Small intestine (tissue), 7 donors: ENCODE data around the gene PPP3CA. TPM values are rescaled to one million over a fixed set of nuclear protein-coding genes. Genes with fewer than 3 reads are reported as not detected.
A peak's percentile ranks its signal among the peaks of the same experiment; 100 is the strongest.

Source experiments
- DNase-seq, 2 donors: peaks; one replicate each; pipeline versions ENCODE4 v3.0.0 to v3.0.0-alpha.2; 2013
- FAIRE-seq: peaks from 2 replicates; lab custom pipeline; 2012; peaks lifted over from hg19 to GRCh38; lab: Jason Lieb, UNC
- H3K27ac ChIP-seq, 3 donors: one replicate each; pipeline ENCODE4 v1.5.1; 2013; ENCODE audit warnings: low read length in 2 of 3, mild to moderate bottlenecking in 2 of 3, control low read depth in 1 of 3, inconsistent platforms in 1 of 3, low read depth in 1 of 3, moderate library complexity in 1 of 3
- H3K27me3 ChIP-seq, 3 donors: one replicate each; pipeline ENCODE4 v1.6.1; 2013; ENCODE audit warnings: low read length in 3 of 3, inconsistent platforms in 1 of 3; ENCODE audit not compliant: control insufficient read depth in 3 of 3, insufficient read depth in 3 of 3
- H3K36me3 ChIP-seq, 3 donors: one replicate each; pipeline ENCODE4 v1.6.1; 2013; ENCODE audit warnings: low read length in 3 of 3, inconsistent platforms in 1 of 3, low read depth in 1 of 3, mild to moderate bottlenecking in 1 of 3, moderate library complexity in 1 of 3; ENCODE audit not compliant: control insufficient read depth in 3 of 3, insufficient read depth in 2 of 3
- H3K4me1 ChIP-seq, 3 donors: one replicate each; pipeline ENCODE4 v1.6.1; 2013; ENCODE audit warnings: low read length in 2 of 3, inconsistent platforms in 1 of 3, low read depth in 1 of 3, mild to moderate bottlenecking in 1 of 3, moderate library complexity in 1 of 3; ENCODE audit not compliant: control insufficient read depth in 3 of 3, insufficient read depth in 2 of 3
- H3K4me3 ChIP-seq, 3 donors: one replicate each; pipeline ENCODE4 v1.5.1; 2013; ENCODE audit warnings: low read length in 3 of 3, control low read depth in 1 of 3, inconsistent platforms in 1 of 3, low read depth in 1 of 3, mild to moderate bottlenecking in 1 of 3, moderate library complexity in 1 of 3
- H3K9me3 ChIP-seq, 2 donors: one replicate each; pipeline ENCODE4 v1.6.1; 2013; ENCODE audit warnings: low read depth in 1 of 2, low read length in 1 of 2; ENCODE audit not compliant: control insufficient read depth in 2 of 2, insufficient read depth in 1 of 2
- WGBS, 3 donors: extraction: QIAGEN DNeasy Blood & Tissue Kit; methylation state at CpG; one replicate each; pipeline ENCODE4 v1.1.7; 2013; 5-methylcytosine and 5-hydroxymethylcytosine counted together
- polyA plus RNA-seq, 4 donors: library from polyadenylated mRNA; stranded (reverse) in 3 of 4; unstranded in 1 of 4; fragments of 200-250 nt in 3 of 4; fragments of 120-200 nt in 1 of 4; gene quantifications; one replicate each; pipeline versions ENCODE4 v1.2.1 to v1.2.3, GENCODE V29; 2013
- donor health status: healthy with polysubstance abuse.
- donor health status: control.
- donor health status: control.
- donor health status: Bipolar disorder and iron deficiency.
- donor health status: healthy.

PPP3CA gene
- polyA plus RNA-seq, 4 donors: 8.9 to 23.8 (median 11.2) TPM

GRCh38 chr4:101081695-101082369 lies 265.5 kb downstream of the PPP3CA start:
- no peak overlapping the region for H3K4me3 ChIP-seq
- H3K27me3 ChIP-seq: no peaks in the 10 kb centered on the region
- 86 to 91% (median 87%) methylated on average over 3 of the region's 3 CpGs for WGBS, 3 donors
- no peaks in the 10 kb centered on the region for H3K4me1 ChIP-seq
- H3K9me3 ChIP-seq: no peaks in the 10 kb centered on the region
- no peak overlapping the region for H3K27ac ChIP-seq
- FAIRE-seq: no peak
- DNase-seq: no peak
- H3K36me3 ChIP-seq: peaks cover 0 to 7% (median 0%) of the 10 kb centered on the region in 3 donors

DNA sequence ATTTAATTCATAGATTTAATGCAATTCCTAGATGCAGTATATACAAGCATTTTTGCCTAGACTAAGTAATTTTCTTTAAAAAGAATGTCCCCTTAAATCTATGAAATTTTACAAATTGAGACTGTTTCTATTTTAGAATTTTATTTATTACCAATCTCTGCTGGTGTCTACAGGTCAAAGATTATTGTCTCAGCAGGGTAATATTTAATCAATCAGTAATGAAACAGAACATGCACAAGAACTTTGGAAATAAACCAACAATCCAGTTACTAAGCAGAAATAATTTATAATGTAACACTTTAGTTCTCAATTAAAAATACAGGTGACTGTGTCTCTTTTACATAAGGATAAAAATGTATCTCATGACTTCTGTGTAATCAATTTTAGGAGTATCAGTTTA lies 266.2 kb downstream of the PPP3CA start:
- peak; percentile 44 for FAIRE-seq
- H3K9me3 ChIP-seq: no peaks in the 10 kb centered on the region

DNA sequence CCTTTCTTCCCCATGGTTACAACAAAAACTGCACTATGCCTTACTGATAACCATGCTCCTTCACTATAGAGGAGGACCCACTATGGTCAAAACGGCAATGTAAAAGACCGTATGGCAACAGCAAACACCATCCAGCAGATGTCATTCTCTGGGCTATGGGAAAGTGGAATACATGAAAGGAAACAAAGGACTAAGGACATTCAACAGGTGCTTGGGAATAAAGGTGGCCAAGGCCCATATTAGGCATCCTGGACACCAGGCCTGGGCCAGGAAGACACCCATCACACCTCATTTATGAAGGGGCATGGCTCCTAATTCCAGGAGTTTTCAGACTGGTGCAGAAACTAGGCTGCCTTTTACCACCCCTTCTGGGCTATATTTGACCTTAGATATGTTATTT lies 268.4 kb downstream of the PPP3CA start:
- Histone ChIP-seq H3K36me3 (peaks cover 0 to 5% (median 3%) of the 10 kb centered on the region in 3 donors), H3K9me3 (no peaks in the 10 kb centered on the region), H3K27ac (no peak overlapping the region), H3K27me3 (no peaks in the 10 kb centered on the region), H3K4me1 (no peaks in the 10 kb centered on the region), H3K4me3 (no peak overlapping the region)
- WGBS, 3 donors: 96 to 98% (median 97%) methylated on average over 2 of the region's 2 CpGs
- no peak for FAIRE-seq
- DNase-seq: no peak

More for the DNA sequence above, 266.2 kb downstream of the PPP3CA start:
- Histone ChIP-seq H3K36me3 (peaks cover 0 to 5% (median 0%) of the 10 kb centered on the region in 3 donors), H3K4me3 (no peak overlapping the region), H3K27me3 (no peaks in the 10 kb centered on the region), H3K27ac (no peak overlapping the region), H3K4me1 (no peaks in the 10 kb centered on the region)
- DNase-seq: no peak

- Histone ChIP-seq H3K4me1 (no peaks in the 10 kb centered on the region), H3K27ac (no peak overlapping the region), H3K4me3 (no peak overlapping the region), H3K36me3 (peaks cover 0 to 5% (median 3%) of the 10 kb centered on the region in 3 donors), H3K9me3 (no peaks in the 10 kb centered on the region), H3K27me3 (no peaks in the 10 kb centered on the region)
- FAIRE-seq (no peak), DNase-seq (no peak)
- WGBS, 3 donors: 24 to 71% (median 46%) methylated on average over 1 of the region's 1 CpG
Observed at GRCh38 chr4:101076032-101076431, 271.3 kb downstream of the PPP3CA start.

DNA sequence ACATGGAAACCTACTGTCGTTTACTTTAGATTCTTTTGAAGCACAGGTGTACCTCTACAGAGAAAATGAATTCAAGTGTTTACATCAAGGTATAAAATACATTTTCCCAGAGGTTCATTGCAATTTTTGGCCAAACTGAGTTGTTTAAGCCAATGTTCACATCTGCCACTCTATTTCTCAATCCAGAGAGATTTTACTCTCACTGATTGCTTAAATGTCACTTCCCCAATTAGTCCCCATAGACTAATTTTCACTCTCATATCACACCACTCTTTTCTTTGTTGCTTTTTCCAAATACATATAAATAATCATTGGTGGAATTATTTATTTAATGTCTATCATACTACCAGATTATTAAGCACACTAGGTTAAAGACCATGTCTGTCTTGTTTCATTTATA lies 271.8 kb downstream of the PPP3CA start:
- no peak for DNase-seq
- WGBS, 3 donors: 97 to 100% (median 99%) methylated on average over 1 of the region's 1 CpG
- Histone ChIP-seq H3K4me3 (no peak overlapping the region), H3K4me1 (no peaks in the 10 kb centered on the region), H3K27ac (no peak overlapping the region), H3K9me3 (no peaks in the 10 kb centered on the region), H3K27me3 (no peaks in the 10 kb centered on the region), H3K36me3 (peaks cover 0 to 5% (median 3%) of the 10 kb centered on the region in 3 donors)
- FAIRE-seq: no peak

- 95 to 100% (median 98%) methylated on average over 2 of the region's 2 CpGs for WGBS, 3 donors
- Histone ChIP-seq H3K9me3 (no peaks in the 10 kb centered on the region), H3K27ac (no peak overlapping the region), H3K4me3 (no peak overlapping the region), H3K36me3 (peaks cover 2 to 4% (median 3%) of the 10 kb centered on the region in 3 donors), H3K4me1 (no peaks in the 10 kb centered on the region), H3K27me3 (no peaks in the 10 kb centered on the region)
- FAIRE-seq (no peak), DNase-seq (no peak)
Observed at GRCh38 chr4:101074326-101074725, 273.0 kb downstream of the PPP3CA start.

DNA sequence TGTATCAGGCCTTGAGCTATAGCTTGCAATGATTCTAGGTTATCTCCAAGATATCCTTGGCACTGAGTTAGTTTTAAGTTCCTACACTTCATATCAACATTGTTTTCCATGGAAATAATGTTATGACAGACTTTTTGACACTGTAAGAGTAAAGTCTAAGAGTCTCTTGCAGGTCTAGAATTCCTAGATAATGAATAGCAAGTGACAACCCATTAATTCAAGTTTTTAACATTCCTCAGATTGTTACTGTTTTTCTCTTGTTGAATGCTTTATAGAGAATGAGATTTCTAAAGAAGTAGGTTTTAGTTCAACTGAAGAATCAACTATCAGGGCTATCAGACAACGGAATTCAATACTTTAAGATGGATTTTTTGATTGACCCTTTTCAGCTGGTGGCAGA lies 276.1 kb downstream of the PPP3CA start:
- Histone ChIP-seq H3K27ac (no peak overlapping the region), H3K36me3 (peaks cover 0 to 3% (median 2%) of the 10 kb centered on the region in 3 donors), H3K27me3 (no peaks in the 10 kb centered on the region), H3K4me3 (no peak overlapping the region), H3K4me1 (no peaks in the 10 kb centered on the region), H3K9me3 (no peaks in the 10 kb centered on the region)
- FAIRE-seq (no peak), DNase-seq (no peak)
- 89 to 97% (median 89%) methylated on average over 1 of the region's 1 CpG for WGBS, 3 donors

- no peak for DNase-seq
- FAIRE-seq: no peak
- H3K27ac ChIP-seq: no peak overlapping the region
- H3K27me3 ChIP-seq: no peaks in the 10 kb centered on the region
- 93% methylated on average over 3 of the region's 3 CpGs for WGBS, 3 donors
- peaks cover 0 to 4% (median 0%) of the 10 kb centered on the region in 3 donors for H3K36me3 ChIP-seq
- no peaks in the 10 kb centered on the region for H3K4me1 ChIP-seq
- no peak overlapping the region for H3K4me3 ChIP-seq
- H3K9me3 ChIP-seq: no peaks in the 10 kb centered on the region
Observed at GRCh38 chr4:101068115-101068514, 279.2 kb downstream of the PPP3CA start.

DNA sequence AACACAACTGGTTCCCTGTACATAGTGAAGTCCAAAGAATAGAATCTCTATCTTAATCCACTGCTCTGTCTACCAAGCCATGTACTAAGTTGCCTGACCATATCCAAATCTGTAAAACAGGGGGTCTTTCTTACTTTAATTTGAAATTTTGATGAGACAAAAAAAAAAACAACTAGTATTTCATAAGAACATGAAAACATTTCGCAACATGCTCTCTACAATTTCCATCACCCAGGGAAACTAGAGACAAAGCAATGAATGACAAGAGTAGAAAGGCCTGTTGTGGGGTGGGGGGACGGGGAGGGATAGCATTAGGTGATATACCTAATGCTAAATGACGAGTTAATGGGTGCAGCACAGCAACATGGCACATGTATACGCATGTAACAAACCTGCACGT lies 279.9 kb downstream of the PPP3CA start:
- Histone ChIP-seq H3K9me3 (no peaks in the 10 kb centered on the region), H3K36me3 (peaks cover 0 to 4% (median 0%) of the 10 kb centered on the region in 3 donors), H3K4me1 (no peaks in the 10 kb centered on the region), H3K4me3 (no peak overlapping the region), H3K27ac (no peak overlapping the region), H3K27me3 (no peaks in the 10 kb centered on the region)
- DNase-seq (no peak), FAIRE-seq (no peak)
- 93 to 98% (median 93%) methylated on average over 5 of the region's 5 CpGs for WGBS, 3 donors
